GOT3 (cell line): ENCODE results near the gene PAQR4.
"Not testable (repeated sequence)": the region's sequence is repeated elsewhere in the genome, so short reads cannot be mapped to it uniquely, and the experiment has no call there.

Experiments
- DNase-seq: peaks from one replicate; lab custom pipeline; 2025; ENCODE audit warnings: mixed read lengths; lab: John Stamatoyannopoulos, UW

PAQR4 gene

DNA sequence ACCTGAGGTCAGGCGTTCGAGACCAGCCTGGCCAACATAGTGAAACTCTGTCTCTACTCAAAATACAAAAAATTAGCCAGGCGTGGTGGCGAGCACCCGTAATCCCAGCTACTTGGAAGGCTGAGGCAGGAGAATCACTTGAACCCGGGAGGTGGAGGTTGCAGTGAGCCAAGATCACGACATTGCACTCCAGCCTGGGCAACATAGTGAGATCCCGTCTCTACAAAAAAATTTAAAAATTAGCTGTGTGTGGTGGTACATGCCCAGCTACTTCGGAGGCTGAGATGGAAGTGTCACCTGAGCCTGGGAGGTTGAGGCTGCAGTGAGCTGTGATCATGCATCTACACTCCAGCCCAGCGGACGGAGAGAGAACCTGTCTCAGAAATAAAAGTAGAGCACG is 25.4 kb upstream of the PAQR4 start:
- DNase-seq, result not testable (repeated sequence)

DNA sequence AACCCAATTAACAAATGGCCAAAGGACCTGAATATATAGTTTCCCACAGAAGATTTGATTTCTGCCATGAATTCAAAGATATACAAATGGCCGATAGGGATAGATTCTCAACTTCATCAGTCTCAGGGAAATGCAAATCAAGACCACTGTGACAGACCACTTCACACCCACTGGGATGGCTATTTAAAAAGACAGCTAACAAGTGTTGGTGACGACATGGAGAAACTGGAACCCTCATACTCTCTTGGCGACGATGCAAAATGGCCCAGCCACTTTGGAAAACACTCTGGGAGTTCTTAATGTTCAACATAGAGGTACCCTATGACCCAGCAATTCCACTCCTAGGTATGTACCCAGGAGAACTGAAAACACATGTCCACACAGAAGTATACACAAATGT is 22.5 kb upstream of the PAQR4 start:
- no peak for DNase-seq

DNA sequence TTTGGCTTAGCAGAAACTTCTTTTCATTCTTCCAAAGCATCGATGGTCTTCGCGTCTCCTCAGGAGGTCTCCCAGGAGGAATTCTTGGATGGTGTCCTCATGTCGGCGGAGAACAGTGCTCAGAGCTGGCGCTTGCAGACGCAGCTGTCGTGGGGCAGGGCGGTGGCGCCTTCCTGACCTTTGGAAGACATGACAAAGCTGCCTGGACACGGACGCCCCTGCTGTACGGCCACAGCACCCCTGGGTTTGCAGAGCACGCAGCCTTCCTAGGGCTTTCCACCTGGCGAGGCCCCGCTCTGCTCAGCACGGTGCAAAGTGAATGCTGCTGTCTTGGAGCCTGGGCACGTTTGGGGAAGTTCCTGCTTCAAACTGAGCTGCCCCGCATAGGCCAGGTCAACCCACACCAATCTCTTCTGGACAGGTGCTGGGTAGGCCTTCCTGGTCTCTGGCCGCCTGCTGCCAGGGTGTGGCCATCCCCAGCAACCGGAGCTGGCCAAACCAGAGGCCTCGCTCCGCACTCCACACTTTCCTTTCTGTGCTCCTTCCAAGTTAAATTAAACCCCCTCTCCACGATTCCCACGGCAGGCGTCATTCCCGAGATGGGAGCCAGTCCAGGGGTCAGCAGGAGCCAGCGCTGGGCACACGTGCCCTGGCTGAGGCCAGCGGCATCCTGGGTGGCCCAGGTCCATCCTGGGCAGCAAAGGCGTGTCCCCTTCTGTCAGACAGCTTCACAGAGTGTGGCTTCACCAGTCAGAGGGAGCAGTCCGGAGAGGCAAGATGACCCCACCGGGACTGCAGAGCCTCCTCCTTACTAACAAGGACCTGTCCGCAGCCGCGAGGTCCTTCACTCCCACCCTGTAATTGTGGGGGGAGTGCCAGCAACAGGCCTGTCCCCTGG is 20.1 kb upstream of the PAQR4 start:
- DNase-seq, result no peak

DNA sequence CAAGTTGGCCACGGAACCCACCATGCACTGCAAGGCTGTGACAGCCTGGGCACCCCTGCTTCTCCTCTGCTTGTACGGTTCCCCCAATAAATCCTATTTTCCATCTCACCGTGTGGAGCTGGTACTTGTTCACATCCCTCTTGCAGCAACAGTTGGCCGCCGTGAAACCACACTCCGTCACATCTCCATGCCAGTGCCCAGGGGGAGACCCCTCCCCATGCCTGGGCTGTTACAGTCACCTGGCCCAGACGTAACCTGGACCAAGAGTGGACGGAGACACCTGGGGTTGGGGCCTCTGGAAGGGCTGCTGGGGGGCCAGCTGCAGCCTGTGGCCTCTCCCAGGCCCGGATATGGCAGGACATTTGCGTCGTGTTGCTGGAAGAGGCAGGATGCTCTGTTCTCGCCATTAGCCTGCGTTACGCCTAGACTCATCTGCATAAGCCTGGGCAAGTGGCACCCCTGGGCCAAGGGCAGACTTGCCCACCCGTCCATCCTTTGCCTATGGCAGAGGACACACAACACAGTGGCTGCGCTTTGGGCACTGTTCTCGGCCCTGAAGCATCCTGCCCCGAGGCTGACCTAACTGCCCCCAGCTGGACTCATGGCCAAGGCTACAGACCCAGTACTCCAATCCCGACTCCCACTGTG is 19.3 kb upstream of the PAQR4 start:
- no peak for DNase-seq

GRCh38 chr16:2950353-2950724 is 18.8 kb upstream of the PAQR4 start:
- DNase-seq, result no peak

DNA sequence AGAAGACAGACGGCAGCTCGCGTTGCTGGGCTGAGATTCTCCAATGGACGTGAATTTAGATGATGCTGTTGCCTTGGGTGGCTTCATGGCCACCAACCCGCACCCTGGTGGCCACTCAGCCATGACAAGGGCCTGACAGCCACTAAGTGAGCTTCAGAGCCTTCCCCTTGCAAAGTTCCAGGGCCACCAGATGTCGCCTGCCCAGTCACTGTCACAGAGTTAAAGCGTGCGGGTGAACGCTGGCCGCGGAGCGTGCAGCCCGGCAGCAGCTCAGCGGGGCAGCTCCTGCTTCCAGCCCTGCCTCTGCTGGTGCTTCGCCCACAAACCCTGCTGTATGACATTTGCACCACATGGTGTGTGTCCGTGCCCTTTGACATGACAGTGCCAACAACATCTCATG is 18.4 kb upstream of the PAQR4 start:
- no peak for DNase-seq

DNA sequence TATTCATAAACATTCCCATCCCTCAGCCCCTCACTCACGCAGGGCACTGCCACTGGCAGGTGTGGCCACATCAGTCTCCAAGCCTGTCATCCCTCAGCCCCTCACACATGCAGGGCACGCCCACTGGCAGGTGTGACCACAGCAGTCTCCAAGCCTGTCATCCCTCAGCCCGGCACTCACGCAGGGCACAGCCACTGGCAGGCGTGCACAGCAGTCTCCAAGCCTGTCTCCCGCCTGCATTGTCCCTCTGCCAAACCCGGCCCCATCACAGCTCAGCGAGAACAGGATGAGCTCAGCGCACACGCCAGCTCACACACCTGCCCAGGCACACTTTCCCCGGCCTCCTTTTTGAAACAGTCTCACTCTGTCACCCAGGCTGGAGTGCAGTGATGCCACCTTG is 16.5 kb upstream of the PAQR4 start:
- DNase-seq, result no peak

- no peak for DNase-seq
These were observed 15.2 kb upstream of the PAQR4 start for GRCh38 chr16:2953706-2954627.

- no peak for DNase-seq
These were observed 14.3 kb upstream of the PAQR4 start for GRCh38 chr16:2954656-2955381.

DNA sequence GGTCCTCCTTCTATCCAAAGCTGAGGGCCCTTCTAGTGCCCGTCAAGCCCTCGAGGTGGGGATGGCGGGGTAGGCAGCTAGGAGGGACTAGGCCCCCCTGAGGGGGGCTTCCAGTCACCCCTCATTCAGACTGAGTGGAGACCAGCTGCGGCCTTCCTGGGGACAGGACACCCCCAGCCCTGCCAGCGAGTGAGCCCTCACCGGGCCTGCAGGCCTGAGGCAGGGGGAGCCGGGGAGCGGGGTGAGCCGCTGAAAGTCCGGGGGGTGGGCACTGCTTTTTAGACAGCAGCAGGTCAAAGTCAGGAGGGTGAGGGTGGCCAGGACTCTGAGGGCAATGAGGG is 13.7 kb upstream of the PAQR4 start:
- no peak for DNase-seq

GRCh38 chr16:2955779-2956578 is 13.2 kb upstream of the PAQR4 start:
- no peak for DNase-seq

GRCh38 chr16:2956579-2956956 is 12.6 kb upstream of the PAQR4 start:
- no peak for DNase-seq

GRCh38 chr16:2959206-2959605 is 9.9 kb upstream of the PAQR4 start:
- DNase-seq, result no peak

DNA sequence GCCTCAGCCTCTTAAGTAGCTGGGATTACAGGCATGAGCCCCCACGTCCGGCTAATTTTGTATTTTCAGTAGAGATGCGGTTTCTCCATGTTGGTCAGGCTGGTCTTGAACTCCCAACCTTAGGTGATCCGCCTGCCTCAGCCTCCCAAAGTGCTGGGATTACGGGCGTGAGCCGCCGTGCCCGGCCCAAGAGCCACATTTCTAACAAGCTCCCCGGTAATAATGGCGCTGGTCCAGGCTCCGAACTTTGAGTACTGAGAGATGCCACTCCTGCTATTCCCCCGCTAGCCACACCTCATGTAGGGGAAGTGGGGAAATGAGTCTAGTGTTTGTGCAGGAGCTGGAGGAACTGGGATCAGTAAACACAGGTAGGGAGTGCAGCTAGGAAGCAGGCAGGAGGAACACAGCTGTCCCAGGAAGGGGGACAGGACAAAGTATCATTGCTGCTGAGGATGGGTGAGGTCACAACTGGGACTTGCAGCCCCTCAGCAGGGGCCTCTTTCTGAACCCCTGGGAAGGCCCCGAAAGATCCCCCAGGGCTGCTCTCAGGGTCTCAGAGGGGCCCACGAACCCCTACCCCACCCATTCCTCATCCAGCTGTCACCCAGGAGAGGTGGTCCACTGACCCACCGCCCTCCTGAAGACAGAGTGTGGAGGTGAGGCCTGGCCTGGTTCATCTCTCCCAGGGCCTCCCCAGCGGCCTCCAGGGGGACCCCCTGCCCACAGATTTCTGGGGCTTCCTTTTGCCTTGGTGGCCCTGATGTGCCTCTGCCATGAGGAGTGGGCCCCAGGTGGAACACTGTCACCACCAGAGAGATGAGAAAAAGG is 8.8 kb upstream of the PAQR4 start:
- DNase-seq, result no peak

GRCh38 chr16:2962334-2963073 is 6.6 kb upstream of the PAQR4 start:
- DNase-seq, result no peak

- DNase-seq, result no peak
These were observed 6.0 kb upstream of the PAQR4 start for GRCh38 chr16:2963074-2963722.

DNA sequence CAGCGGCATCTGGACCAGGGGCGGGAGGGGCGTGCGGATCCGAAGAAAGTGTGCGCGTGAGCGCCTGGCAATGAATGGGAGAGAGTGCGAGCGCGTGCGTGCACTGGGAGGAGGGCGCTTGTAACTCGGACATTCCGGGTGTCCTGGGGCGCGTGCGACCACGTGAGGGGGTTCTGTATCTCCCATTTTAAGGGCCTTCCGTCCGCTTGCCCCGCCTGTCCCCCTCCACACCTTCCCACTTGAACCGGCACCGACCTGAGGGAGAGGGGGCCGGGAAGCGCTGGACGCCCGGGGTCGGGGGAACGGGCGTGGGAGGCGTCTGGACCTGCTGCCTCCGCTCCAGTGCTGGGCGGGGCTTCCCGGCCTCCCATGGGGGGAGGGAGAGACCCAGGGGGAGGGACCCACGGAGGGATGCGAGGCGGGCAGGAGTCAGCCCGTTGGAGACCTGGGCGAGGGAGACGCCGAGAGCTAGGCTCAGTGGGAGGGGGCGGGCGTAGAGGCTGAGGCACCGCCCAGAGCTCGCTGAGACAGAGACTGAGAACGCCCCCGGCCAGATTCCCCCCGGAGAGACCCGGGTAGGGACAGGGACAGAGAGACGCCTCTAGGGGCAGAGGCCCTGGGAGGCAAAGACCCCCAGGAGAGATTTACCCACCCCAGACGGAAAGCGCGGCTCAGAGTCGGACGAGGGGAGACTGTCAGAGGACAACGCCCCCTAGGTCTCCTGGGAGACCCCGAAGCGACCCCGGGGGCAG is 5.2 kb upstream of the PAQR4 start, which contains the start of gene KREMEN2:
KREMEN2 (plus strand) TSS at position 553 of the 752 bp plus-strand sequence. CDS start 246 bp downstream, outside the sequence.
- no peak for DNase-seq
